ENCODE measurements around the gene TMIGD3. TPM values are rescaled to one million over a fixed set of nuclear protein-coding genes. Genes with fewer than 3 reads are reported as not detected.
A peak's percentile ranks its signal among the peaks of the same experiment; 100 is the strongest.

Gene TMIGD3
- total RNA-seq, 1 experiment from 2014 or later, result not detected

- TF ChIP-seq, protein P1, sequence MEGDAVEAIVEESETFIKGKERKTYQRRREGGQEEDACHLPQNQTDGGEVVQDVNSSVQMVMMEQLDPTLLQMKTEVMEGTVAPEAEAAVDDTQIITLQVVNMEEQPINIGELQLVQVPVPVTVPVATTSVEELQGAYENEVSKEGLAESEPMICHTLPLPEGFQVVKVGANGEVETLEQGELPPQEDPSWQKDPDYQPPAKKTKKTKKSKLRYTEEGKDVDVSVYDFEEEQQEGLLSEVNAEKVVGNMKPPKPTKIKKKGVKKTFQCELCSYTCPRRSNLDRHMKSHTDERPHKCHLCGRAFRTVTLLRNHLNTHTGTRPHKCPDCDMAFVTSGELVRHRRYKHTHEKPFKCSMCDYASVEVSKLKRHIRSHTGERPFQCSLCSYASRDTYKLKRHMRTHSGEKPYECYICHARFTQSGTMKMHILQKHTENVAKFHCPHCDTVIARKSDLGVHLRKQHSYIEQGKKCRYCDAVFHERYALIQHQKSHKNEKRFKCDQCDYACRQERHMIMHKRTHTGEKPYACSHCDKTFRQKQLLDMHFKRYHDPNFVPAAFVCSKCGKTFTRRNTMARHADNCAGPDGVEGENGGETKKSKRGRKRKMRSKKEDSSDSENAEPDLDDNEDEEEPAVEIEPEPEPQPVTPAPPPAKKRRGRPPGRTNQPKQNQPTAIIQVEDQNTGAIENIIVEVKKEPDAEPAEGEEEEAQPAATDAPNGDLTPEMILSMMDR (IDR thresholded peaks at IDR 0.05), result no peak
These were observed 56.2 kb downstream of the TMIGD3 start (continued) for GRCh38 chr1:111446967-111447892.

- H3K36me3 Mint-ChIP-seq, result peaks cover 53% of the 10 kb centered on the region
- ATAC-seq (no peak), DNase-seq (ENCODE audit: low spot score) (no peak)
- POLR2A ChIA-PET, result no interaction called here
- TF ChIP-seq NFE2L1 (CRISPR knock-in tag; IDR thresholded peaks at IDR 0.05) (no peak), RORB (CRISPR knock-in tag; IDR thresholded peaks at IDR 0.05) (no peak), ZNF232 (CRISPR knock-in tag; IDR thresholded peaks at IDR 0.05) (no peak), NFATC4 (CRISPR knock-in tag; IDR thresholded peaks at IDR 0.05) (no peak)
- TF ChIP-seq, protein P2, sequence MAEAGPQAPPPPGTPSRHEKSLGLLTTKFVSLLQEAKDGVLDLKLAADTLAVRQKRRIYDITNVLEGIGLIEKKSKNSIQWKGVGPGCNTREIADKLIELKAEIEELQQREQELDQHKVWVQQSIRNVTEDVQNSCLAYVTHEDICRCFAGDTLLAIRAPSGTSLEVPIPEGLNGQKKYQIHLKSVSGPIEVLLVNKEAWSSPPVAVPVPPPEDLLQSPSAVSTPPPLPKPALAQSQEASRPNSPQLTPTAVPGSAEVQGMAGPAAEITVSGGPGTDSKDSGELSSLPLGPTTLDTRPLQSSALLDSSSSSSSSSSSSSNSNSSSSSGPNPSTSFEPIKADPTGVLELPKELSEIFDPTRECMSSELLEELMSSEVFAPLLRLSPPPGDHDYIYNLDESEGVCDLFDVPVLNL (CRISPR knock-in tag; IDR thresholded peaks at IDR 0.05; ENCODE audit: borderline replicate concordance, low read depth), result no peak
- TF ChIP-seq, protein P3, sequence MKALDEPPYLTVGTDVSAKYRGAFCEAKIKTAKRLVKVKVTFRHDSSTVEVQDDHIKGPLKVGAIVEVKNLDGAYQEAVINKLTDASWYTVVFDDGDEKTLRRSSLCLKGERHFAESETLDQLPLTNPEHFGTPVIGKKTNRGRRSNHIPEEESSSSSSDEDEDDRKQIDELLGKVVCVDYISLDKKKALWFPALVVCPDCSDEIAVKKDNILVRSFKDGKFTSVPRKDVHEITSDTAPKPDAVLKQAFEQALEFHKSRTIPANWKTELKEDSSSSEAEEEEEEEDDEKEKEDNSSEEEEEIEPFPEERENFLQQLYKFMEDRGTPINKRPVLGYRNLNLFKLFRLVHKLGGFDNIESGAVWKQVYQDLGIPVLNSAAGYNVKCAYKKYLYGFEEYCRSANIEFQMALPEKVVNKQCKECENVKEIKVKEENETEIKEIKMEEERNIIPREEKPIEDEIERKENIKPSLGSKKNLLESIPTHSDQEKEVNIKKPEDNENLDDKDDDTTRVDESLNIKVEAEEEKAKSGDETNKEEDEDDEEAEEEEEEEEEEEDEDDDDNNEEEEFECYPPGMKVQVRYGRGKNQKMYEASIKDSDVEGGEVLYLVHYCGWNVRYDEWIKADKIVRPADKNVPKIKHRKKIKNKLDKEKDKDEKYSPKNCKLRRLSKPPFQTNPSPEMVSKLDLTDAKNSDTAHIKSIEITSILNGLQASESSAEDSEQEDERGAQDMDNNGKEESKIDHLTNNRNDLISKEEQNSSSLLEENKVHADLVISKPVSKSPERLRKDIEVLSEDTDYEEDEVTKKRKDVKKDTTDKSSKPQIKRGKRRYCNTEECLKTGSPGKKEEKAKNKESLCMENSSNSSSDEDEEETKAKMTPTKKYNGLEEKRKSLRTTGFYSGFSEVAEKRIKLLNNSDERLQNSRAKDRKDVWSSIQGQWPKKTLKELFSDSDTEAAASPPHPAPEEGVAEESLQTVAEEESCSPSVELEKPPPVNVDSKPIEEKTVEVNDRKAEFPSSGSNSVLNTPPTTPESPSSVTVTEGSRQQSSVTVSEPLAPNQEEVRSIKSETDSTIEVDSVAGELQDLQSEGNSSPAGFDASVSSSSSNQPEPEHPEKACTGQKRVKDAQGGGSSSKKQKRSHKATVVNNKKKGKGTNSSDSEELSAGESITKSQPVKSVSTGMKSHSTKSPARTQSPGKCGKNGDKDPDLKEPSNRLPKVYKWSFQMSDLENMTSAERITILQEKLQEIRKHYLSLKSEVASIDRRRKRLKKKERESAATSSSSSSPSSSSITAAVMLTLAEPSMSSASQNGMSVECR (CRISPR knock-in tag; IDR thresholded peaks at IDR 0.05; ENCODE audit: borderline replicate concordance), result no peak
- TF ChIP-seq, protein P1 (IDR thresholded peaks at IDR 0.05), result no peak
- CTCF ChIA-PET, result no interaction called here
- no peaks in the 10 kb centered on the region for H3K27me3 Mint-ChIP-seq (ENCODE audit: low read depth)
- no peak overlapping the region for H3K27ac Mint-ChIP-seq
- peaks cover 30% of the 10 kb centered on the region for H3K4me1 Mint-ChIP-seq
- no peak overlapping the region for H3K4me3 Mint-ChIP-seq
- H3K9me3 Mint-ChIP-seq, result no peaks in the 10 kb centered on the region
These were observed 56.9 kb downstream of the TMIGD3 start for GRCh38 chr1:111446546-111446945.

DNA sequence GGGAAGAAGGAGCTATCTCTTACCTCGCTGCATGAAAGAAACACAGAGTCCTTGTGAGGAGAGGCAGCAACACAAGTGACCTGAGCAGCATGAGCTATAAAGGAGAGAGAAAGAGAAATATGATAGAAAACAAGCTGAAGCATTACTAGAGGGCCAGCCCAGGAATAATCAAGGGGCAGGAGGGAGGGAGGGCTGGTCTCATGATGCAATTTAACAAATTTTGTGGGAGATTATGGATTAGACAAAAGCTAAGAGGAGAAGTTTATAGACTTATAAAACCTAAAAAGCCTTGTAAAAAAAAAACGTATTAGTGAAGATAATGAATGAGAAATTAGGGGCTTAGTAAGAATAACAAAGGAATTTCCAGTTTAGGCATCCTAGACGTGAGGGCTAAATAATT is 59.4 kb downstream of the TMIGD3 start:
- ChIA-PET CTCF (no interaction called here), POLR2A (no interaction called here)
- no peaks in the 10 kb centered on the region for H3K27me3 Mint-ChIP-seq (ENCODE audit: low read depth)
- no peaks in the 10 kb centered on the region for H3K9me3 Mint-ChIP-seq
- no peak overlapping the region for H3K27ac Mint-ChIP-seq
- no peak for DNase-seq (ENCODE audit: low spot score)
- peaks cover 74% of the 10 kb centered on the region for H3K36me3 Mint-ChIP-seq
- peaks cover 14% of the 10 kb centered on the region for H3K4me1 Mint-ChIP-seq
- no peak for TF ChIP-seq KAT7 (CRISPR knock-in tag; IDR thresholded peaks at IDR 0.05; ENCODE audit: borderline replicate concordance)
- no peak overlapping the region for H3K4me3 Mint-ChIP-seq
- ATAC-seq, result no peak

DNA sequence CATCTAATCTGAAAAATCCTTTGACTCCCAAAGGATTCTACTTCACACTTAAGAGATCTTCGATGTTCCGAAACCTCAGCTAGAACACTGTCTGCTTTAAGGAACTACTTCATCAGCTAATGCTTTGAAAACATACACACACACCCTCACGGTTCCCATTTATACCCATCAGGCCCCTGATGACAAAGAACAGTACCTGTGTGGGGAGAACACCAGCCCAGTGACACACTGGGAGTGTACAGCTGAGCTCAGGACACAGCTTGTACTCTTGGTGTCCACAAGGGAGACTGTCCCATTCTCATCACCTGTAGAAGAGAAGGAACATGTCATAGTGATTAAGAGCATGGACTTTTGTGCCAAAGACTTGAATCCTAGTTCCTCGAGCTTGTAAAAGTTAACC is 61.0 kb downstream of the TMIGD3 start:
- Mint-ChIP-seq H3K27ac (peak overlapping the region; percentile 57), H3K4me1 (peaks cover 4% of the 10 kb centered on the region), H3K27me3 (ENCODE audit: low read depth) (no peaks in the 10 kb centered on the region), H3K9me3 (no peaks in the 10 kb centered on the region), H3K4me3 (no peak overlapping the region), H3K36me3 (peaks cover 86% of the 10 kb centered on the region)
- CTCF ChIA-PET, result interaction anchor here (0.9 kb wide), 1 partner anchor 1528 kb away, joined by 3 read pairs; no protein-coding TSS in a partner anchor
- POLR2A ChIA-PET, result no interaction called here
- DNase-seq (ENCODE audit: low spot score) (no peak), ATAC-seq (no peak)
- TF ChIP-seq IRF2 (CRISPR knock-in tag; IDR thresholded peaks at IDR 0.05; ENCODE audit: borderline replicate concordance, low read depth) (no peak), SMAD4 (CRISPR knock-in tag; IDR thresholded peaks at IDR 0.05) (no peak), ATF2 (CRISPR knock-in tag; IDR thresholded peaks at IDR 0.05; ENCODE audit: borderline replicate concordance, low read depth) (no peak), TEAD1 (CRISPR knock-in tag; IDR thresholded peaks at IDR 0.05) (no peak)
- TF ChIP-seq, protein P4, sequence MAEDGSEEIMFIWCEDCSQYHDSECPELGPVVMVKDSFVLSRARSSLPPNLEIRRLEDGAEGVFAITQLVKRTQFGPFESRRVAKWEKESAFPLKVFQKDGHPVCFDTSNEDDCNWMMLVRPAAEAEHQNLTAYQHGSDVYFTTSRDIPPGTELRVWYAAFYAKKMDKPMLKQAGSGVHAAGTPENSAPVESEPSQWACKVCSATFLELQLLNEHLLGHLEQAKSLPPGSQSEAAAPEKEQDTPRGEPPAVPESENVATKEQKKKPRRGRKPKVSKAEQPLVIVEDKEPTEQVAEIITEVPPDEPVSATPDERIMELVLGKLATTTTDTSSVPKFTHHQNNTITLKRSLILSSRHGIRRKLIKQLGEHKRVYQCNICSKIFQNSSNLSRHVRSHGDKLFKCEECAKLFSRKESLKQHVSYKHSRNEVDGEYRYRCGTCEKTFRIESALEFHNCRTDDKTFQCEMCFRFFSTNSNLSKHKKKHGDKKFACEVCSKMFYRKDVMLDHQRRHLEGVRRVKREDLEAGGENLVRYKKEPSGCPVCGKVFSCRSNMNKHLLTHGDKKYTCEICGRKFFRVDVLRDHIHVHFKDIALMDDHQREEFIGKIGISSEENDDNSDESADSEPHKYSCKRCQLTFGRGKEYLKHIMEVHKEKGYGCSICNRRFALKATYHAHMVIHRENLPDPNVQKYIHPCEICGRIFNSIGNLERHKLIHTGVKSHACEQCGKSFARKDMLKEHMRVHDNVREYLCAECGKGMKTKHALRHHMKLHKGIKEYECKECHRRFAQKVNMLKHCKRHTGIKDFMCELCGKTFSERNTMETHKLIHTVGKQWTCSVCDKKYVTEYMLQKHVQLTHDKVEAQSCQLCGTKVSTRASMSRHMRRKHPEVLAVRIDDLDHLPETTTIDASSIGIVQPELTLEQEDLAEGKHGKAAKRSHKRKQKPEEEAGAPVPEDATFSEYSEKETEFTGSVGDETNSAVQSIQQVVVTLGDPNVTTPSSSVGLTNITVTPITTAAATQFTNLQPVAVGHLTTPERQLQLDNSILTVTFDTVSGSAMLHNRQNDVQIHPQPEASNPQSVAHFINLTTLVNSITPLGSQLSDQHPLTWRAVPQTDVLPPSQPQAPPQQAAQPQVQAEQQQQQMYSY (CRISPR knock-in tag; IDR thresholded peaks at IDR 0.05), result no peak
